ENCODE measurements around the gene IPO4. TPM values are rescaled to one million over a fixed set of nuclear protein-coding genes. Genes with fewer than 3 reads are reported as not detected.
A peak's percentile ranks its signal among the peaks of the same experiment; 100 is the strongest.

Gene IPO4
- total and polyA plus RNA-seq, 10 of the 15 experiments (the other 5 are each of a cell fraction or from before 2014, with no cell fraction given): 7.8 to 139 (median 37.6) TPM

GRCh38 chr14:24195186-24196070 is 6.8 kb upstream of the IPO4 start, which contains the start of gene TM9SF1 (continued):
- peak; percentile 71 for TF ChIP-seq RELB (IDR thresholded peaks at IDR 0.05; ENCODE audit: low read depth)
- TF ChIP-seq SREBF2 (IDR thresholded peaks at IDR 0.05; ENCODE audit: low read length): no peak
- no peak for TF ChIP-seq SMAD1 (IDR thresholded peaks at IDR 0.05; ENCODE audit: low read depth, partially characterized antibody)
- no peak for TF ChIP-seq SREBF1 (IDR thresholded peaks at IDR 0.05; ENCODE audit: low read length)
- TF ChIP-seq ZNF24 (IDR thresholded peaks at IDR 0.05): no peak
- TF ChIP-seq BACH1 (IDR thresholded peaks at IDR 0.05; ENCODE audit: borderline replicate concordance): peak; percentile 56; the same call in 1 of the 2 replicates
- no peak; the same call in none of the 2 replicates for TF ChIP-seq SMARCA5 (IDR thresholded peaks at IDR 0.05)
- TF ChIP-seq SP1 (IDR thresholded peaks at IDR 0.05; ENCODE audit: low read depth, low read length): peak; percentile 19
- TF ChIP-seq ATF3 (IDR thresholded peaks at IDR 0.05; ENCODE audit: borderline replicate concordance, extremely low read depth, low read depth, low read length): no peak
- no peak for TF ChIP-seq PML (IDR thresholded peaks at IDR 0.05; ENCODE audit: low read length)
- TF ChIP-seq MAX (IDR thresholded peaks at IDR 0.05; ENCODE audit: low read depth, low read length): peak; percentile 89
- TF ChIP-seq NR2F1 (conservative IDR thresholded peaks at IDR 0.05): peak; percentile 72
- TF ChIP-seq CHD2 (IDR thresholded peaks at IDR 0.05; ENCODE audit: borderline replicate concordance, low read depth, low read length): peak; percentile 65; the same call in 1 of the 2 replicates
- TF ChIP-seq BCL11A (IDR thresholded peaks at IDR 0.05; ENCODE audit: low read depth, low read length): no peak
- TF ChIP-seq EED (IDR thresholded peaks at IDR 0.05; ENCODE audit: low read depth): no peak
- peak; percentile 77 for TF ChIP-seq DPF2 (IDR thresholded peaks at IDR 0.05)
- no peak for TF ChIP-seq KDM1A (IDR thresholded peaks at IDR 0.05; ENCODE audit: borderline replicate concordance)
- peak; percentile 12 to 37; a peak in 2 of 3 replicates for TF ChIP-seq EGR1 (IDR thresholded peaks at IDR 0.05; ENCODE audit: borderline replicate concordance in 1 of 2, low read depth in 2 of 2, low read length in 2 of 2)
- TF ChIP-seq PAX5 (IDR thresholded peaks at IDR 0.05; ENCODE audit: borderline replicate concordance, low read depth, low read length): no peak
- TF ChIP-seq SUZ12 (IDR thresholded peaks at IDR 0.05; ENCODE audit: unreplicated experiment): no peak
- TF ChIP-seq ZNF217 (IDR thresholded peaks at IDR 0.05): no peak
- 0 out of 2 replicates have a peak, but pooled peaks have one; percentile 12 for TF ChIP-seq FOXK2 (IDR thresholded peaks at IDR 0.05)
- TF ChIP-seq FOS (IDR thresholded peaks at IDR 0.05; ENCODE audit: borderline replicate concordance, extremely low read depth, insufficient read length): no peak
- TF ChIP-seq JUNB (IDR thresholded peaks at IDR 0.05): no peak
- TF ChIP-seq RAD21 (IDR thresholded peaks at IDR 0.05; ENCODE audit: insufficient read depth, low read depth, low read length): no peak
- TF ChIP-seq TBL1XR1 (IDR thresholded peaks at IDR 0.05; ENCODE audit: low read depth, low read length): peak; percentile 17; the same call in 1 of the 2 replicates
- TF ChIP-seq IRF3 (IDR thresholded peaks at IDR 0.05): peak; percentile 24; the same call in 1 of the 2 replicates
- no peak for TF ChIP-seq NR2C2 (IDR thresholded peaks at IDR 0.05; ENCODE audit: borderline replicate concordance, control insufficient read depth, insufficient read length, low read depth)
- TF ChIP-seq RELA (IDR thresholded peaks at IDR 0.05; ENCODE audit: borderline replicate concordance, partially characterized antibody): peak; percentile 77
- TF ChIP-seq CBX3 (IDR thresholded peaks at IDR 0.05; ENCODE audit: borderline replicate concordance, low read depth): no peak

All from GM12878 (cell line).